ENCODE results near the gene LTBP3. TPM values are rescaled to one million over a fixed set of nuclear protein-coding genes. Genes with fewer than 3 reads are reported as not detected.
A peak's percentile ranks its signal among the peaks of the same experiment; 100 is the strongest.

The LTBP3 gene
- total and polyA plus RNA-seq, 9 of the 15 experiments (the other 6 are each of a cell fraction or from before 2014, with no cell fraction given) = 0.06 to 20.5 (median 4.8) TPM

DNA sequence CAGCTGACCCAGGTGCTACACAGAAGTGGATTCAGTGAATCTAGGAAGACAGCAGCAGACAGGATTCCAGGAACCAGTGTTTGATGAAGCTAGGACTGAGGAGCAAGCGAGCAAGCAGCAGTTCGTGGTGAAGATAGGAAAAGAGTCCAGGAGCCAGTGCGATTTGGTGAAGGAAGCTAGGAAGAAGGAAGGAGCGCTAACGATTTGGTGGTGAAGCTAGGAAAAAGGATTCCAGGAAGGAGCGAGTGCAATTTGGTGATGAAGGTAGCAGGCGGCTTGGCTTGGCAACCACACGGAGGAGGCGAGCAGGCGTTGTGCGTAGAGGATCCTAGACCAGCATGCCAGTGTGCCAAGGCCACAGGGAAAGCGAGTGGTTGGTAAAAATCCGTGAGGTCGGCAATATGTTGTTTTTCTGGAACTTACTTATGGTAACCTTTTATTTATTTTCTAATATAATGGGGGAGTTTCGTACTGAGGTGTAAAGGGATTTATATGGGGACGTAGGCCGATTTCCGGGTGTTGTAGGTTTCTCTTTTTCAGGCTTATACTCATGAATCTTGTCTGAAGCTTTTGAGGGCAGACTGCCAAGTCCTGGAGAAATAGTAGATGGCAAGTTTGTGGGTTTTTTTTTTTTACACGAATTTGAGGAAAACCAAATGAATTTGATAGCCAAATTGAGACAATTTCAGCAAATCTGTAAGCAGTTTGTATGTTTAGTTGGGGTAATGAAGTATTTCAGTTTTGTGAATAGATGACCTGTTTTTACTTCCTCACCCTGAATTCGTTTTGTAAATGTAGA is 57.6 kb downstream of the LTBP3 start (continued):
- TF ChIP-seq, protein P1, sequence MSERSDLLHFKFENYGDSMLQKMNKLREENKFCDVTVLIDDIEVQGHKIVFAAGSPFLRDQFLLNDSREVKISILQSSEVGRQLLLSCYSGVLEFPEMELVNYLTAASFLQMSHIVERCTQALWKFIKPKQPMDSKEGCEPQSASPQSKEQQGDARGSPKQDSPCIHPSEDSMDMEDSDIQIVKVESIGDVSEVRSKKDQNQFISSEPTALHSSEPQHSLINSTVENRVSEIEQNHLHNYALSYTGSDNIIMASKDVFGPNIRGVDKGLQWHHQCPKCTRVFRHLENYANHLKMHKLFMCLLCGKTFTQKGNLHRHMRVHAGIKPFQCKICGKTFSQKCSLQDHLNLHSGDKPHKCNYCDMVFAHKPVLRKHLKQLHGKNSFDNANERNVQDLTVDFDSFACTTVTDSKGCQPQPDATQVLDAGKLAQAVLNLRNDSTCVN (CRISPR knock-in tag; IDR thresholded peaks at IDR 0.05) = peak; percentile 99
- TF ChIP-seq, protein P2, sequence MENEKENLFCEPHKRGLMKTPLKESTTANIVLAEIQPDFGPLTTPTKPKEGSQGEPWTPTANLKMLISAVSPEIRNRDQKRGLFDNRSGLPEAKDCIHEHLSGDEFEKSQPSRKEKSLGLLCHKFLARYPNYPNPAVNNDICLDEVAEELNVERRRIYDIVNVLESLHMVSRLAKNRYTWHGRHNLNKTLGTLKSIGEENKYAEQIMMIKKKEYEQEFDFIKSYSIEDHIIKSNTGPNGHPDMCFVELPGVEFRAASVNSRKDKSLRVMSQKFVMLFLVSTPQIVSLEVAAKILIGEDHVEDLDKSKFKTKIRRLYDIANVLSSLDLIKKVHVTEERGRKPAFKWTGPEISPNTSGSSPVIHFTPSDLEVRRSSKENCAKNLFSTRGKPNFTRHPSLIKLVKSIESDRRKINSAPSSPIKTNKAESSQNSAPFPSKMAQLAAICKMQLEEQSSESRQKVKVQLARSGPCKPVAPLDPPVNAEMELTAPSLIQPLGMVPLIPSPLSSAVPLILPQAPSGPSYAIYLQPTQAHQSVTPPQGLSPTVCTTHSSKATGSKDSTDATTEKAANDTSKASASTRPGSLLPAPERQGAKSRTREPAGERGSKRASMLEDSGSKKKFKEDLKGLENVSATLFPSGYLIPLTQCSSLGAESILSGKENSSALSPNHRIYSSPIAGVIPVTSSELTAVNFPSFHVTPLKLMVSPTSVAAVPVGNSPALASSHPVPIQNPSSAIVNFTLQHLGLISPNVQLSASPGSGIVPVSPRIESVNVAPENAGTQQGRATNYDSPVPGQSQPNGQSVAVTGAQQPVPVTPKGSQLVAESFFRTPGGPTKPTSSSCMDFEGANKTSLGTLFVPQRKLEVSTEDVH (IDR thresholded peaks at IDR 0.05; ENCODE audit: low read depth, partially characterized antibody) = no peak
- TF ChIP-seq MEF2D (tag; conservative IDR thresholded peaks at IDR 0.05; ENCODE audit: low read depth) (0 out of 2 replicates have a peak, but pooled peaks have one; percentile 6), SOX6 (IDR thresholded peaks at IDR 0.05) (peak; percentile 28; the same call in 1 of the 2 replicates), JUND (IDR thresholded peaks at IDR 0.05; ENCODE audit: borderline replicate concordance, low read depth, low read length) (no peak), JUND (tag; IDR thresholded peaks at IDR 0.05; ENCODE audit: borderline replicate concordance, low read depth, low read length) (no peak), SIN3A (IDR thresholded peaks at IDR 0.05; ENCODE audit: borderline replicate concordance in 2 of 2, control insufficient read depth in 1 of 2, low read depth in 2 of 2, low read length in 2 of 2) (no peak; a peak in 1 of 4 replicates), GABPB2 (CRISPR knock-in tag; conservative IDR thresholded peaks at IDR 0.05) (no peak; the same call in 1 of the 2 replicates), ZBTB7A (IDR thresholded peaks at IDR 0.05; ENCODE audit: borderline replicate concordance, control insufficient read depth, low read depth, low read length) (no peak)
- TF ChIP-seq, protein P3, sequence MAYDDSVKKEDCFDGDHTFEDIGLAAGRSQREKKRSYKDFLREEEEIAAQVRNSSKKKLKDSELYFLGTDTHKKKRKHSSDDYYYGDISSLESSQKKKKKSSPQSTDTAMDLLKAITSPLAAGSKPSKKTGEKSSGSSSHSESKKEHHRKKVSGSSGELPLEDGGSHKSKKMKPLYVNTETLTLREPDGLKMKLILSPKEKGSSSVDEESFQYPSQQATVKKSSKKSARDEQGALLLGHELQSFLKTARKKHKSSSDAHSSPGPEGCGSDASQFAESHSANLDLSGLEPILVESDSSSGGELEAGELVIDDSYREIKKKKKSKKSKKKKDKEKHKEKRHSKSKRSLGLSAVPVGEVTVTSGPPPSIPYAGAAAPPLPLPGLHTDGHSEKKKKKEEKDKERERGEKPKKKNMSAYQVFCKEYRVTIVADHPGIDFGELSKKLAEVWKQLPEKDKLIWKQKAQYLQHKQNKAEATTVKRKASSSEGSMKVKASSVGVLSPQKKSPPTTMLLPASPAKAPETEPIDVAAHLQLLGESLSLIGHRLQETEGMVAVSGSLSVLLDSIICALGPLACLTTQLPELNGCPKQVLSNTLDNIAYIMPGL (CRISPR knock-in tag; IDR thresholded peaks at IDR 0.05) = 0 out of 2 replicates have a peak, but pooled peaks have one; percentile 12
- TF ChIP-seq, protein P4, sequence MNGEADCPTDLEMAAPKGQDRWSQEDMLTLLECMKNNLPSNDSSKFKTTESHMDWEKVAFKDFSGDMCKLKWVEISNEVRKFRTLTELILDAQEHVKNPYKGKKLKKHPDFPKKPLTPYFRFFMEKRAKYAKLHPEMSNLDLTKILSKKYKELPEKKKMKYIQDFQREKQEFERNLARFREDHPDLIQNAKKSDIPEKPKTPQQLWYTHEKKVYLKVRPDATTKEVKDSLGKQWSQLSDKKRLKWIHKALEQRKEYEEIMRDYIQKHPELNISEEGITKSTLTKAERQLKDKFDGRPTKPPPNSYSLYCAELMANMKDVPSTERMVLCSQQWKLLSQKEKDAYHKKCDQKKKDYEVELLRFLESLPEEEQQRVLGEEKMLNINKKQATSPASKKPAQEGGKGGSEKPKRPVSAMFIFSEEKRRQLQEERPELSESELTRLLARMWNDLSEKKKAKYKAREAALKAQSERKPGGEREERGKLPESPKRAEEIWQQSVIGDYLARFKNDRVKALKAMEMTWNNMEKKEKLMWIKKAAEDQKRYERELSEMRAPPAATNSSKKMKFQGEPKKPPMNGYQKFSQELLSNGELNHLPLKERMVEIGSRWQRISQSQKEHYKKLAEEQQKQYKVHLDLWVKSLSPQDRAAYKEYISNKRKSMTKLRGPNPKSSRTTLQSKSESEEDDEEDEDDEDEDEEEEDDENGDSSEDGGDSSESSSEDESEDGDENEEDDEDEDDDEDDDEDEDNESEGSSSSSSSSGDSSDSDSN (IDR thresholded peaks at IDR 0.05; ENCODE audit: borderline replicate concordance in 1 of 2, low read depth in 2 of 2, low read length in 2 of 2) = no peak
- TF ChIP-seq, protein P5, sequence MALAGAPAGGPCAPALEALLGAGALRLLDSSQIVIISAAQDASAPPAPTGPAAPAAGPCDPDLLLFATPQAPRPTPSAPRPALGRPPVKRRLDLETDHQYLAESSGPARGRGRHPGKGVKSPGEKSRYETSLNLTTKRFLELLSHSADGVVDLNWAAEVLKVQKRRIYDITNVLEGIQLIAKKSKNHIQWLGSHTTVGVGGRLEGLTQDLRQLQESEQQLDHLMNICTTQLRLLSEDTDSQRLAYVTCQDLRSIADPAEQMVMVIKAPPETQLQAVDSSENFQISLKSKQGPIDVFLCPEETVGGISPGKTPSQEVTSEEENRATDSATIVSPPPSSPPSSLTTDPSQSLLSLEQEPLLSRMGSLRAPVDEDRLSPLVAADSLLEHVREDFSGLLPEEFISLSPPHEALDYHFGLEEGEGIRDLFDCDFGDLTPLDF (CRISPR knock-in tag; IDR thresholded peaks at IDR 0.05) = no peak
- TF ChIP-seq, protein P6, sequence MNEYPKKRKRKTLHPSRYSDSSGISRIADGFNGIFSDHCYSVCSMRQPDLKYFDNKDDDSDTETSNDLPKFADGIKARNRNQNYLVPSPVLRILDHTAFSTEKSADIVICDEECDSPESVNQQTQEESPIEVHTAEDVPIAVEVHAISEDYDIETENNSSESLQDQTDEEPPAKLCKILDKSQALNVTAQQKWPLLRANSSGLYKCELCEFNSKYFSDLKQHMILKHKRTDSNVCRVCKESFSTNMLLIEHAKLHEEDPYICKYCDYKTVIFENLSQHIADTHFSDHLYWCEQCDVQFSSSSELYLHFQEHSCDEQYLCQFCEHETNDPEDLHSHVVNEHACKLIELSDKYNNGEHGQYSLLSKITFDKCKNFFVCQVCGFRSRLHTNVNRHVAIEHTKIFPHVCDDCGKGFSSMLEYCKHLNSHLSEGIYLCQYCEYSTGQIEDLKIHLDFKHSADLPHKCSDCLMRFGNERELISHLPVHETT (CRISPR knock-in tag; conservative IDR thresholded peaks at IDR 0.05 in 1 of 2, IDR thresholded peaks at IDR 0.05 in 1 of 2) = no peak
